ENCODE data around the gene CDYL. TPM values are rescaled to one million over a fixed set of nuclear protein-coding genes. Genes with fewer than 3 reads are reported as not detected.

Gene CDYL
- total RNA-seq, 1 experiment from 2014 or later, result 41.6 TPM

DNA sequence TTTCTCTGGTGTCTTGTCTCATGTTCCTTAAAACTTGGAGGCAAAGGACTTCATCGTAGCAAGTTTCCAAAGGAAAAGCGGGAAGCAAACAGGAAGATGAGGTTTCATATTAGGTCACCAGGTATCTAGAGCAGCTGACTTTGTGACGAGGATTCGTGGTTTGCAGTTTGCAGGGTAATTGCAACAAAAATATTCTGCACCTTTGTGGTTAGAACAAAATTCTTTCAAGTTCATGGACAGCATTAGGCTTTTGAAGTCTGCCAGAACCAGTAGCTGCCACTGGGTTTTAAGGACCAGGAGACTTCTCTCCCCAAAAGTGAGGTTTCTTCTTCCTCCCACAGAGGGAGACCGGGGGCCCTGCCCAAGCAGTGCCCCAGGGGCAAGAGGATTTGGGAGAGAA is 164.2 kb downstream of the CDYL start:
- Mint-ChIP-seq H3K27ac (ENCODE audit: unreplicated experiment) (no peak overlapping the region), H3K27me3 (ENCODE audit: insufficient read depth, unreplicated experiment) (no peaks in the 10 kb centered on the region), H3K9me3 (ENCODE audit: unreplicated experiment) (no peaks in the 10 kb centered on the region), H3K4me3 (ENCODE audit: unreplicated experiment) (no peak overlapping the region), H3K4me1 (ENCODE audit: low read depth, unreplicated experiment) (peaks cover 14% of the 10 kb centered on the region), H3K36me3 (ENCODE audit: insufficient read depth, unreplicated experiment) (peaks cover 28% of the 10 kb centered on the region)
- POLR2A ChIA-PET, result no interaction called here
- TF ChIP-seq, protein P1, sequence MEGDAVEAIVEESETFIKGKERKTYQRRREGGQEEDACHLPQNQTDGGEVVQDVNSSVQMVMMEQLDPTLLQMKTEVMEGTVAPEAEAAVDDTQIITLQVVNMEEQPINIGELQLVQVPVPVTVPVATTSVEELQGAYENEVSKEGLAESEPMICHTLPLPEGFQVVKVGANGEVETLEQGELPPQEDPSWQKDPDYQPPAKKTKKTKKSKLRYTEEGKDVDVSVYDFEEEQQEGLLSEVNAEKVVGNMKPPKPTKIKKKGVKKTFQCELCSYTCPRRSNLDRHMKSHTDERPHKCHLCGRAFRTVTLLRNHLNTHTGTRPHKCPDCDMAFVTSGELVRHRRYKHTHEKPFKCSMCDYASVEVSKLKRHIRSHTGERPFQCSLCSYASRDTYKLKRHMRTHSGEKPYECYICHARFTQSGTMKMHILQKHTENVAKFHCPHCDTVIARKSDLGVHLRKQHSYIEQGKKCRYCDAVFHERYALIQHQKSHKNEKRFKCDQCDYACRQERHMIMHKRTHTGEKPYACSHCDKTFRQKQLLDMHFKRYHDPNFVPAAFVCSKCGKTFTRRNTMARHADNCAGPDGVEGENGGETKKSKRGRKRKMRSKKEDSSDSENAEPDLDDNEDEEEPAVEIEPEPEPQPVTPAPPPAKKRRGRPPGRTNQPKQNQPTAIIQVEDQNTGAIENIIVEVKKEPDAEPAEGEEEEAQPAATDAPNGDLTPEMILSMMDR (IDR thresholded peaks at IDR 0.05; ENCODE audit: insufficient read depth in 1 of 2, low read depth in 1 of 2, low read length in 1 of 2, severe bottlenecking in 1 of 2, unreplicated experiment in 1 of 2), result no peak
- no peaks in the 10 kb centered on the region for H3K9me3 ChIP-seq
- CTCF ChIA-PET, result no interaction called here
- intact Hi-C loops (cut with micrococcal nuclease; ENCODE audit: unreplicated experiment), result no loop called here
- H3K36me3 ChIP-seq (ENCODE audit: control insufficient read depth, insufficient read depth, low read length), result peaks cover 1% of the 10 kb centered on the region
- no peak overlapping the region for H3K4me3 ChIP-seq (ENCODE audit: low read depth, low read length)
- H3K27me3 ChIP-seq (replicated peaks; ENCODE audit: control insufficient read depth, insufficient read depth, low read length), result no peaks in the 10 kb centered on the region
- no peak for DNase-seq
- BruUV-seq (replicated peaks), result no TSS peak
- H3K4me1 ChIP-seq, result peaks cover 18% of the 10 kb centered on the region

DNA sequence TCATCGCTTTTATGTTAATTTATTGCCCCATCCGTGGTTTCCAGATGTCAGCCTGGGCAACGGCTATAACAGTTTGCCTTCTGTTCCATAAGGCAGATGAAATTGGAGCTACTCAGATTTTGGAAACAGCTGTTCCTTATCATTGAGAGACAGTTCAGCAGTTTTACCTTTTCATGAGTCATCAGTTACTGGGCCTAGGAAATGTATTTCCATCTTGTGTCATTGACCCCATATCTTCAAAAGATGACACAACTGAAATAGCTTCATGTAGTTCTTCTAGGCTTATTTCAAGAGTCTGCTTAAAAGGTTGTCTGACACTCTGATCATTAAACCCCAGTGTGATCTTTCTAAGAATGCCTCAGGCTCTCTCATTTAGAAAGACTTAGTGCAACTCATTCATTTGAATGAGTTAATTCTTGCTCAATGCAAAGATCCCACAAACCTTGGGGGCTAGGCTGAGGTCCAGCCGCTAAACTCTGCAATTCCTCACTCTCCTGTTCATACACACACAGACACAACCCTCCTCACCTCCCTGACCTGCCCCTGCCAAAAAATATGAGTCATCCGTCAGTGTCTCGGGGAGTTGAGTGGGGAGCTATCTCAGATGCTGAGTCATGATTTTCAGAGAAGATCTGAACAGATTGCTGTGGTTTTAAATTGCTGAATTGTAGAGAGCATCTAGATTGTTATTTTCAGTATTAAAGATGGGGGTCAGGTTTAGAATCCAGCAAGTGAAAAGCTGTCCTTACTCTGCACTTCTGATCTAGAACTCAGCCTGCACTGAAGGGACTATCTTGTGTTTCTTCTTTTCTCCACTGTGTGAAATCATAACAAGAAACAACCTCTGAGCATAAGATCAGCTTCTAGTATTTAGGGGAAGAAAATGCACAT is 165.8 kb downstream of the CDYL start:
- Mint-ChIP-seq H3K36me3 (ENCODE audit: insufficient read depth, unreplicated experiment) (peaks cover 33% of the 10 kb centered on the region), H3K4me3 (ENCODE audit: unreplicated experiment) (no peak overlapping the region), H3K27ac (ENCODE audit: unreplicated experiment) (peak overlapping the region; percentile 78), H3K4me1 (ENCODE audit: low read depth, unreplicated experiment) (peaks cover 14% of the 10 kb centered on the region), H3K27me3 (ENCODE audit: insufficient read depth, unreplicated experiment) (no peaks in the 10 kb centered on the region), H3K9me3 (ENCODE audit: unreplicated experiment) (no peaks in the 10 kb centered on the region)
- ChIA-PET POLR2A (interaction anchor here (0.7 kb wide), 1 partner anchor 62 kb away, joined by 3 read pairs; no protein-coding TSS in a partner anchor), CTCF (no interaction called here)
- no TSS peak for BruUV-seq (replicated peaks)
- Histone ChIP-seq H3K9me3 (no peaks in the 10 kb centered on the region), H3K4me3 (ENCODE audit: low read depth, low read length) (no peak overlapping the region), H3K36me3 (ENCODE audit: control insufficient read depth, insufficient read depth, low read length) (peaks cover 1% of the 10 kb centered on the region), H3K4me1 (peaks cover 12% of the 10 kb centered on the region), H3K27me3 (replicated peaks; ENCODE audit: control insufficient read depth, insufficient read depth, low read length) (no peaks in the 10 kb centered on the region)
- peak in 1 of 2 experiments; percentile 10 for DNase-seq
- TF ChIP-seq, protein P1 (IDR thresholded peaks at IDR 0.05; ENCODE audit: insufficient read depth in 1 of 2, low read depth in 1 of 2, low read length in 1 of 2, severe bottlenecking in 1 of 2, unreplicated experiment in 1 of 2), result no peak
- intact Hi-C loops (cut with micrococcal nuclease; ENCODE audit: unreplicated experiment), result no loop called here

DNA sequence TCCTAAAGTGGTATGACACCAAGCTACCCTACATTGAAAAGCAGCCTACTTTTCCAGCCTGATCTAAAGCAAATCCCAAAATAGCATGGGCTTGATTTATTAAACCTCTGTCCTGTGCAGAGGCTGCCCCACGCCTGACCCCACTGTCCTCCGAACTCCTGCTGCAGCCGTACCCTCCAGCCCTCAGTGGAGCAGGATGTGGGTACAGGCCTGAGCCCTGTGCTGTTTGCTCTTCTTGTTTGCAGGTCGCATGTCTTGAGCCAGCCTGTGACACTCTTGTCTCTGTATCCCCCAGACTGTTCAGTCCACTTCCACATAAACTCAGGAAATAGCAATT is 166.4 kb downstream of the CDYL start:
- Histone ChIP-seq H3K27me3 (replicated peaks; ENCODE audit: control insufficient read depth, insufficient read depth, low read length) (no peaks in the 10 kb centered on the region), H3K4me3 (ENCODE audit: low read depth, low read length) (no peak overlapping the region), H3K36me3 (ENCODE audit: control insufficient read depth, insufficient read depth, low read length) (peaks cover 1% of the 10 kb centered on the region), H3K4me1 (peaks cover 12% of the 10 kb centered on the region), H3K9me3 (no peaks in the 10 kb centered on the region)
- ChIA-PET CTCF (no interaction called here), POLR2A (interaction anchor here (0.7 kb wide), 1 partner anchor 62 kb away, joined by 3 read pairs; no protein-coding TSS in a partner anchor)
- DNase-seq, result no peak
- TF ChIP-seq, protein P1 (IDR thresholded peaks at IDR 0.05; ENCODE audit: insufficient read depth in 1 of 2, low read depth in 1 of 2, low read length in 1 of 2, severe bottlenecking in 1 of 2, unreplicated experiment in 1 of 2), result no peak
- Mint-ChIP-seq H3K27me3 (ENCODE audit: insufficient read depth, unreplicated experiment) (no peaks in the 10 kb centered on the region), H3K9me3 (ENCODE audit: unreplicated experiment) (no peaks in the 10 kb centered on the region), H3K36me3 (ENCODE audit: insufficient read depth, unreplicated experiment) (peaks cover 30% of the 10 kb centered on the region), H3K4me3 (ENCODE audit: unreplicated experiment) (no peak overlapping the region), H3K4me1 (ENCODE audit: low read depth, unreplicated experiment) (peaks cover 14% of the 10 kb centered on the region), H3K27ac (ENCODE audit: unreplicated experiment) (peak overlapping the region; percentile 78)
- BruUV-seq (replicated peaks), result no TSS peak
- intact Hi-C loops (cut with micrococcal nuclease; ENCODE audit: unreplicated experiment), result no loop called here
